Activated CD8-positive, alpha-beta memory T cell treated with anti-CD3 and anti-CD28 coated beads, Interleukin-2, amount 50 U/mL, for 24 hours (primary cell): Measurements from ENCODE around the gene E2F4.
A peak's percentile ranks its signal among the peaks of the same experiment; 100 is the strongest.

Source experiments
- DNase-seq: peaks from one replicate; pipeline ENCODE4 v3.0.0-alpha.2; 2020; ENCODE audit errors: extremely low read depth

Gene E2F4

DNA sequence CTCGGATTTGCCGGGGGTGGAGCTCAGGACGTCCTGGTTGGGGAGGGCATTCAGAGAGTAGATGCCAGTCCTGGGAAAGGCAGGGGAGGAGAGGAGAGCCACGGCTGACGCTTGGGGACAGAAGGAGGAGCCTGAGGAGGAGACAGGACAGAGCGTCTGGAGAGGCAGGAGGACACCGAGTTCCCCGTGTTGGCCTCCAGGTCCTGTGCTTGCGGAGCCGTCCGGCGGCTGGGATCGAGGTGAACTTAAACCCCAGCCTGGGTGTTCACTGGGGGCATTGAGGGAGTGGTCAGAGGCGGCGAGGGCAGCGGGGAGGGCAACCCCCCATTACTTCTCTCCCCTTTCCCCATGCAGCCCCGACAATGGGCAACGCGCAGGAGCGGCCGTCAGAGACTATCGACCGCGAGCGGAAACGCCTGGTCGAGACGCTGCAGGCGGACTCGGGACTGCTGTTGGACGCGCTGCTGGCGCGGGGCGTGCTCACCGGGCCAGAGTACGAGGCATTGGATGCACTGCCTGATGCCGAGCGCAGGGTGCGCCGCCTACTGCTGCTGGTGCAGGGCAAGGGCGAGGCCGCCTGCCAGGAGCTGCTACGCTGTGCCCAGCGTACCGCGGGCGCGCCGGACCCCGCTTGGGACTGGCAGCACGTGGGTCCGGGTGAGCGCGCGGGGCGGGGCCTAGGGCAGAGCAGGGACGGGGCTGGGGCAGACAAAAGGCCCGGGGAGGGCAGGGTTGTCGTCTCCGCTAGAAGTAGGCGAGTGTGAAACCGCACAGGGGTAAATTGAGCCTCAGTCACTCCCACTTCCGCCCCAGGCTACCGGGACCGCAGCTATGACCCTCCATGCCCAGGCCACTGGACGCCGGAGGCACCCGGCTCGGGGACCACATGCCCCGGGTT is 17.9 kb upstream of the E2F4 start:
- DNase-seq: no peak

- DNase-seq: no peak
These were observed 17.2 kb upstream of the E2F4 start for GRCh38 chr16:67174706-67175231.

GRCh38 chr16:67176662-67177061 is 15.3 kb upstream of the E2F4 start:
- DNase-seq: no peak

DNA sequence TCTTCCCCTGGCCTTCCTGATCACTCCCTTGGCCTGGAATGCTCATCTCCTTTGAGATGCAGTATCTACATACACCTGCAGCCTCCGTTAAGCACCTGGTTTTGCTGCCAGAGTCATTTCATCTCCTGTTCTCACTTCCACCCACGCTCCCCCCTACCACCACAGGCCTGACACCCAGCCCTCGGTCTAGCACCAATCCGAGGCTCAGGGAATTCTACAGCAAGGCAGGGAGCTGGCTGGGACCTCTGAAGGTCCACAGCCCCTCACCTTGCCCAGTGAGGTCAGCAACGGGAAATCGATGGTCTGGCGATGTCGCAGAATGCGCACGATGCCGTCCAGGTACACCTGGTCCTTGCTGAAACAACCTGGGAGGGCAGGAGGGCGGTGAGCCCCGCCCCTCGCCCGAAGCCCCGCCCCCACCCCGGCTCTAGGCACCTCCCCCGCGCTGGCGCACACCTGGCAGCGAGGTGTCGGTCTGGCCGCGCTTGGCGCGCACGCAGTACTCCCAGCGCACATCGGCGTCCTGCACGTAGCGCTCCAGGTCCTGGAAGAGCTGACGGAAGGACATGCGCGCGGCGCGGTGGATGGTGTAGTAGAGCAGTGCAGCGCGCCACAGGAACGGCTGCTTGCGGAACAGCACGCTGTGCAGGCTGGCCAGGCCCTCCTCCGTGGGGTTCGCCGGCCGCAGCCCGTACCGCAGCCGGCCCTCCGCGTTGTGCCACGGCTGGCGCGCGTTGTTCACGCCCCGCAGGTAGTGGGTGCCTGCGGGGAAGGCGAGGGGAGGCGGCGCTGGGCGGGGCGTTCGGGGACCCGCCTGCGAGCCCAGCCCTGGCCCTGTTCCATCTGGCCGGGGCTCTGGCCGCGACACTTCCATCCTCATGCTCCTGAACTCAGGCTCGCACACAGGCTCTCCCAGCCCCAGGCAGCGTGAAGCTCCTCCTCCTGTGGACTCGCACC is 13.9 kb upstream of the E2F4 start:
- no peak for DNase-seq

DNA sequence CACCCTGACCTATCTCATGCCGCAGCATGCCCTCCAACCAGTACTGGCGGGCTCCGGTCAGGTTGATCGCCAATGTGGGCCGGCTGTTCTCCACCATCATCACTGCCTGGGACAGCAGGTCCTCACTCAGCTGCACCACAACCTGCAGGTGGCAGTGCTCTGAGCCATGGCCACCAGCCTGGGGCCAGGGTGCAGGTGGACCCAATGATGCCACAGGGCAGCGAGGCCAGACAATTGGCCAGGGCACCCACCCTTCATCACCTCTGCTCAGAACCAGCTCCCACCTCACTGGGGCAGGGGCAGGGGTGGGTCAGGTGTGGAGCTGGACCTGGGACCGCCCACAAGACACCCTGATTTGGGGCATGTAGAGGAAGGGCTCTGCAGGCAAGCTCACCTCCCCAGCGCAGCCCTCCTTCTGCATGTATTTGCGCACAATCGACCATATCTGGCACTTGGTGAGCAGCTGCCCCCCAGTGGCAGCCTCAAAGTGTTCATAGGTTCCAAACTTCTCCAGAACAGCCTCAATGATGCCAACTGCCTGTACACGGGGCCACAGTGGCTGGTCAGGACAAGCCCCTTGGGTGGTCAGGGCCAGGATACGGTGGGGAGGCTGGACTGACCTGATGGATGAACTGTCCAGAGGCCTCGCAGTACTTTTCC is 12.4 kb upstream of the E2F4 start:
- no peak for DNase-seq

- no peak for DNase-seq
These were observed 11.8 kb upstream of the E2F4 start for GRCh38 chr16:67180166-67180565.

DNA sequence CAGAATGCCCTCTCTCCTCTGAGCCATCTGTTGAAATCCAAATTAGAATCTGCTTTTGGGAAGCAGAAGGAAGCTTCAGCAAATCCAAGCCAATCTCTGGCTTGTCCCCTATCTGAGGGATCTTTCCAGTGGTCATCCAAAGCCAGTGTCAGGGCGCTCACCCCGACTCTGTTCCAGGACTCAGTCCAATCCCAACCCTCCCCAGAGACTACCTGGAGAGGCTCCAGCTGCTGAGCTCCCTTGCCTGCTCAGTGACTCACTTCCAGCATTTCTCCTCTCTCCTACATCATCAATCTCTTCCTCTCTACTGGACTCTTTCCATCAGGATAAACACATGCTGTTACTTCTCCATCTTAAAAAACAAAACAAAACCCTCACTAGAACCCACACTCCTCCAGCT is 10.6 kb upstream of the E2F4 start:
- no peak for DNase-seq

DNA sequence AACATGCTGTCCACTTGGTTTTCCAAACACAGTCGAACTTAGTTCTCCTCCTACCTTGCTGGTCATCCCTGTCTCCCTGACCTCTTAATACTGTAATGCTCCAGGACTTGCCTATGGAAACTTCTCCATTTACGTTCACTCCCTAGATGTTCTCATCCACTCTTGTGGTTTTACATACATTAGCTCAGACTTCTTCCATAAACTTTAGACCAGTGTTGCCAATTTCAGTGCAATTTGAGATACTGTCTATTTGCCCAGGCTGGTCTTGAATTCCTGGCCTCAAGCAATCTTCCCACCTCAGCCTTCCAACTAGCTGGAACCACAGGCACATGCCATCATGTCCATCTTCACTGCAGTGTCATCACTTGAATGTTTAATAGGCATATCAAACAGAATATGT is 9.7 kb upstream of the E2F4 start:
- no peak for DNase-seq

GRCh38 chr16:67183284-67183626 is 8.7 kb upstream of the E2F4 start:
- DNase-seq: no peak

DNA sequence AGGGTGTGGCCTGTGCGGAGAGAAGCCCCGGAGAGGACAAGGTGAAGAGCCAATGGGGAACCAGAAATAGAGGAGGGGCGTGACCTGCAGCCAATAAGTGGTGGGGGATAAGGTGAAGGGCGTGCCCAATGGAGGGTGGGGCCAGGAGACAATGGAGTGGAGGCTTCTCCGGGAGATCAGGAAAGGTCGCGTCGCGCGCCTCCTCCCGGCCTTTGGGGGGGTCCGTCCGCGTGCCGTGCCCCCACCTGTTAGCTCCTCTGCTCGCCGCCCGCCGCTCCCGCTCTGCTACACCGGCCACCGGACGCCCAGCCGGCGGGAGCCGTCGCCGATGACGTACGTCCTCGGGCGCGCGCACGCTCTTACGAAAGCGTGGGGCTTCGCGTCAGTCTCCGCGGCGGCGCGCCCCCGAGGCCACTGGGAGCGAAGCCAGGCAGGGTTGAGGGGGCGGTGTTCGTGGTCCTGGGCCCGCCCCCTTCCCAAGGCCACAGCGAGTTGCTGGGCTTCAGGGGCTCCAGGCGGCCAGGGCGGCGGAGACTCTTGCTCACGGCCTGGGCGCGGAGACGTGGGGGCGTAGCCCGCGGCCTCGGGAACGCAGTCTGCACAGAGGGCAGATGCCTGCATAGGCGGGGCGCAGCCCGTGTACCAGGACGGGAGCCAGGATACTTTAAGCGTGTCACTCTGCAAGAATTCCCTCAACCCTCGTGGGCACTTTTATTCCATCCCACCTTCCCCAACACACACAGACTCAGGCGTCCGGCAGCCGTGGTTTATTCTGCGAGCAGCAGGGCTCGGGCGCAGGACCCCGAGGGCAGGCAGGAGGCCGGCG is 8.1 kb upstream of the E2F4 start, which contains the start of gene MATCAP1:
Gene MATCAP1 (minus strand): TSS at position 337 of the 826 bp plus-strand sequence. CDS start 3,353 bp downstream, outside the sequence.
- peak; percentile 89 for DNase-seq

GRCh38 chr16:67184453-67184994 is 7.4 kb upstream of the E2F4 start:
- DNase-seq: no peak

- peak; percentile 62 for DNase-seq
These were observed 6.8 kb upstream of the E2F4 start for GRCh38 chr16:67184995-67185650.

DNA sequence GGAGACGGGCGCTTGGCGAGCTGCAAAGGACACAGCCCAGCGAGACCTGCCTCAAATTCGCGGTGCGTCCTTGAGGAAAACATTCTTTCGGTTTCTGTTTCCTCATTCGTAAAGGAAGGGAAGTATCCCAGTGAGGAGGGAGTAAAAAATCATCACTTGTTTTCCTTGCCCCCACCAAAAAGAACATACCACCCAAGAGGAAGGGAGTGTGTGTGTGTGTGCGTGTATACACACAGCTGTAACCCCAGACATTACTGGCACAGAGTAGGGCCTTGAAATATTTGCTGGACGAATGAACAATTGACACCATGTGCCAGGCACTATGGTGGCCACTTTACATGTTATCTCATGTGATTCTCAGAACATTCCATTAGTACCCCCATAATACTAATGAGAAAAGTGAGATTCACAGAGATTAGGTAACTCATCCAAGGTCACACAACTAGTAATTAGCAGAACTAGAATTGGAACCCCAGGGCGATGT is 6.3 kb upstream of the E2F4 start:
- DNase-seq: no peak

GRCh38 chr16:67186550-67186950 is 5.4 kb upstream of the E2F4 start:
- DNase-seq: no peak

- DNase-seq: no peak
These were observed 4.6 kb upstream of the E2F4 start for GRCh38 chr16:67187175-67187890.

DNA sequence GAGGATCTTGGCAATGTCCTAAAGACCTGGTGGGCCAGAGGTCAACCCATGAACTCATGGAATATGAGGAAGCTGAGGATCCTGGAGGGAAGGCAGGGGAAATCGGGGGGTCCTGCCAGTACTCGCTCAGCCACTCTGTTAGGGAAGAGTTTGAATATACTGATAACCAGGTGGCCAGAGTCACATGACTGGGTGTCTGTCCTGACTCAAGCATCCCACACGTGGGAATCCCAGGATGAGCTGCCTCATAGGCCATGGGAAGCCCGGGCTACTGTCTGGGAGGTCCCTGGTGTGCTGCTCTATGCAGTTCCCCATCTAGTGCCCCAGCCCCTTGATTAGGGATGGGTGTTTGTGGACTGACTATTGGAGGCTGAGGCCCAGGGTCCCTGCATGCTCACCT is 3.6 kb upstream of the E2F4 start:
- DNase-seq: no peak

DNA sequence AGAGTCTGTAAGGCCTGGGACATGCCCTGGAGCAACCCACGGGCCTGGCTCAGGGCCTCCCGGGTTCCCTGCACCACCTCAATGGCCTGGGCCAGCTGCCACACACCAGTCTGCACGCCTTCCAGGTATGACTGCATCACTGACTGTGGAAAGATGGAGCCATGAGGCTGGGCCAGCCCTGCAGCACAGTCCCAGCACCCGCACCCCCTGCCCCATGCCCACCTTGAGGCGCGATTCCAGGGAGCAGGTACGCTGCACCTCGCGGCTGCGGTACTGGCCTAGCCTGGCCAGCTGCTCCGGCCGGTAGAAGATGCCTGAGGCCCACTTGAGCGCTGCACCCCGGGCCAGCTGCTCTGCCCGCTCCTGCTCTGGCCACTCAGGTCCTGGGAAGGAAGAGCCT is 3.2 kb upstream of the E2F4 start:
- DNase-seq: no peak

GRCh38 chr16:67190041-67190440 is 1.9 kb upstream of the E2F4 start, which contains the start of gene EXOC3L1:
TSS of gene EXOC3L1 (minus strand) at chr16:67190136. CDS start at chr16:67189676, 460 bp downstream.
- no peak for DNase-seq
